ENCODE results near the gene ZAP70.

DNA sequence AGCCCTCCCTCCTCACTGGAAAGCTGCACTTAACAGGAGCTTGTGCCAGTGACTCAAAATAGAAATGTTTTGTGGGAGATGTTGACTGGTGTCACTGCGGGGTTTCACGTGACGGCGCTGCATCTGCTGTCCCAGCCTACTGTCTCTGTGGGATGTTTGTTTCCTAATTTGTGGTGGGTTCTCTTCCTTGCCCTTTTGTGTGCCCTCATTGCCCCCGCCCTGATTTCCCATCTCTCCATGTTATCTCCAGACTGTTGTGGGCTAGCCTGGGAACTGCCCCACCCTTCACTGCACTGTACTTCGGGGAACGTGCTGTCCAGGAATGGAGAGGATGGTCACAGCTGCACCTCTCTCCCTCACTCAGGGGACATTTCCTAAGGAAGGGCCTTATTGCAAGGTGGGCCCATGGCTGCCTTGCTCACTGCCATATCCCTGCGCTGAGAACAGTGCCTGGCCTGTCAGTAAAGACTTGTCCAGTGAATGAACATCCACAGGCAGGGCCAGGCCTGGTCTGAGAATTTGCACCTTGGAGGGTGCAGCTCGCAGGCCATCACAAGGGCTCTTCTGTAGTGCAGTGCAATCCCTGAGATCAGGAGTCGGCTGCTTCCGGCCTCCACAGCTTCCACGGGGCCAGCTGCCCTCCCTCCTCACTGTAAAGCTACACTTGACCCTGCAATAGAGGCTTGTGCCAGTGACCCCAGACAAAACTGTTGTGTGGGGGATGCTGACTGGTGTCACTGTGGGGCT is 18.1 kb downstream of the ZAP70 start:
- TF ChIP-seq, protein P1, sequence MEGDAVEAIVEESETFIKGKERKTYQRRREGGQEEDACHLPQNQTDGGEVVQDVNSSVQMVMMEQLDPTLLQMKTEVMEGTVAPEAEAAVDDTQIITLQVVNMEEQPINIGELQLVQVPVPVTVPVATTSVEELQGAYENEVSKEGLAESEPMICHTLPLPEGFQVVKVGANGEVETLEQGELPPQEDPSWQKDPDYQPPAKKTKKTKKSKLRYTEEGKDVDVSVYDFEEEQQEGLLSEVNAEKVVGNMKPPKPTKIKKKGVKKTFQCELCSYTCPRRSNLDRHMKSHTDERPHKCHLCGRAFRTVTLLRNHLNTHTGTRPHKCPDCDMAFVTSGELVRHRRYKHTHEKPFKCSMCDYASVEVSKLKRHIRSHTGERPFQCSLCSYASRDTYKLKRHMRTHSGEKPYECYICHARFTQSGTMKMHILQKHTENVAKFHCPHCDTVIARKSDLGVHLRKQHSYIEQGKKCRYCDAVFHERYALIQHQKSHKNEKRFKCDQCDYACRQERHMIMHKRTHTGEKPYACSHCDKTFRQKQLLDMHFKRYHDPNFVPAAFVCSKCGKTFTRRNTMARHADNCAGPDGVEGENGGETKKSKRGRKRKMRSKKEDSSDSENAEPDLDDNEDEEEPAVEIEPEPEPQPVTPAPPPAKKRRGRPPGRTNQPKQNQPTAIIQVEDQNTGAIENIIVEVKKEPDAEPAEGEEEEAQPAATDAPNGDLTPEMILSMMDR (IDR thresholded peaks at IDR 0.05) = no peak
- TF ChIP-seq POLR2A (IDR thresholded peaks at IDR 0.05) = no peak

Data from transverse colon (tissue), 3 donors.